H1 (cell line): ENCODE results near the gene CAPS. TPM values are rescaled to one million over a fixed set of nuclear protein-coding genes. Genes with fewer than 3 reads are reported as not detected.

Source experiments
- CTCF ChIA-PET: fragments of 300-600 bp; sonication (Branson Sonifier 250); formaldehyde crosslinking; loops from one replicate; lab custom pipeline; 2021; ENCODE audit not compliant: partially characterized antibody; lab: Charles Lee
- POLR2A ChIA-PET: fragments of 300-600 bp; sonication (Branson Sonifier 250); formaldehyde crosslinking; loops from one replicate; lab custom pipeline; 2021; ENCODE audit warnings: inconsistent platforms; ENCODE audit not compliant: partially characterized antibody; lab: Charles Lee
- DNase-seq, 2 experiments: peaks; one replicate each; pipeline versions ENCODE4 v3.0.0 to v3.0.0-alpha.2; 2010 to 2022; ENCODE audit warnings: low spot score in 2 of 2, low read depth in 1 of 2, mixed read lengths in 1 of 2
- FAIRE-seq: peaks from 2 replicates; lab custom pipeline; 2011; peaks lifted over from hg19 to GRCh38; lab: Jason Lieb, UNC
- H2AFZ ChIP-seq: 2 replicates; pipeline ENCODE4 v1.8.1; 2012; ENCODE audit warnings: low read length, inconsistent platforms
- H2AK5ac ChIP-seq: 2 replicates; pipeline ENCODE4 v1.6.1; 2013; ENCODE audit warnings: low read depth, low read length
- H2BK120ac ChIP-seq: replicated peaks from 2 replicates; pipeline ENCODE3; 2013; ENCODE audit warnings: low read depth, low read length, inconsistent platforms
- H2BK12ac ChIP-seq: 2 replicates; pipeline ENCODE4 v1.6.1; 2013; ENCODE audit warnings: low read depth, low read length
- H2BK15ac ChIP-seq: 2 replicates; pipeline ENCODE4 v1.6.1; 2013; ENCODE audit warnings: low read length
- H2BK20ac ChIP-seq: 2 replicates; pipeline ENCODE4 v1.6.1; 2013; ENCODE audit warnings: low read length
- H2BK5ac ChIP-seq: 2 replicates; pipeline ENCODE4 v1.6.1; 2013; ENCODE audit warnings: low read depth, low read length
- H3K14ac ChIP-seq: 2 replicates; pipeline ENCODE4 v1.6.1; 2013; ENCODE audit warnings: inconsistent platforms; ENCODE audit not compliant: insufficient read length
- H3K18ac ChIP-seq: 2 replicates; pipeline ENCODE4 v1.6.1; 2013; ENCODE audit warnings: low read length; ENCODE audit errors: extremely low read depth
- H3K23ac ChIP-seq: 2 replicates; pipeline ENCODE4 v1.6.1; 2013; ENCODE audit warnings: inconsistent platforms; ENCODE audit not compliant: insufficient read length
- H3K23me2 ChIP-seq: 2 replicates; pipeline ENCODE4 v1.6.1; 2013; ENCODE audit warnings: low read depth, low read length
- H3K27ac ChIP-seq: 2 replicates; pipeline ENCODE4 v1.6.1; 2011; ENCODE audit warnings: low read depth, low read length, inconsistent platforms
- H3K27me3 ChIP-seq, 4 experiments: replicated peaks in 1 of 4; 1 replicate in 1 of 4; 2 replicates in 3 of 4; pipeline versions ENCODE4 v1.6.1 to v1.8.1; 2011 to 2013; ENCODE audit warnings: low read length in 3 of 4, mild to moderate bottlenecking in 3 of 4, inconsistent platforms in 2 of 4, mixed read lengths in 2 of 4, moderate library complexity in 1 of 4; ENCODE audit not compliant: control insufficient read depth in 3 of 4, insufficient read depth in 3 of 4; ENCODE audit errors: extremely low read depth in 1 of 4
- H3K36me3 ChIP-seq, 4 experiments: 2 replicates each; pipeline versions ENCODE4 v1.6.1 to v1.8.1; 2011 to 2013; ENCODE audit warnings: mild to moderate bottlenecking in 4 of 4, low read length in 3 of 4, moderate library complexity in 2 of 4, control low read depth in 1 of 4, inconsistent platforms in 1 of 4; ENCODE audit not compliant: insufficient read depth in 4 of 4, control insufficient read depth in 2 of 4
- H3K4ac ChIP-seq: replicated peaks from 2 replicates; pipeline ENCODE3; 2013; ENCODE audit warnings: low read length, low read depth, mixed read lengths, inconsistent platforms; ENCODE audit not compliant: insufficient read length
- H3K4me1 ChIP-seq, 4 experiments: replicated peaks in 1 of 4; 1 replicate in 1 of 4; 2 replicates in 3 of 4; pipeline versions ENCODE4 v1.6.1 to v1.8.1; 2011 to 2013; ENCODE audit warnings: low read length in 3 of 4, inconsistent platforms in 2 of 4, mixed read lengths in 1 of 4; ENCODE audit not compliant: insufficient read depth in 4 of 4, control insufficient read depth in 3 of 4
- H3K4me2 ChIP-seq, 2 experiments: 2 replicates each; pipeline versions ENCODE4 v1.6.1 to v1.8.1; 2011 to 2013; ENCODE audit warnings: low read depth in 2 of 2, low read length in 2 of 2, control low read depth in 1 of 2, inconsistent platforms in 1 of 2, mild to moderate bottlenecking in 1 of 2; ENCODE audit not compliant: insufficient read depth in 1 of 2
- H3K4me3 ChIP-seq, 4 experiments: fragments of 200-600, 300-600 bp in 1 of 4; sonication (generic), shearing (Covaris generic), sonication (Bioruptor Twin) in 1 of 4; 2 replicates each; pipeline versions ENCODE4 v1.5.1 to v1.8.1; 2011 to 2016; ENCODE audit warnings: low read length in 4 of 4, low read depth in 3 of 4, control low read depth in 2 of 4, inconsistent platforms in 2 of 4, mild to moderate bottlenecking in 2 of 4, mixed read lengths in 1 of 4, moderate library complexity in 1 of 4; ENCODE audit not compliant: insufficient read depth in 2 of 4; ENCODE audit errors: extremely low read depth in 1 of 4
- H3K56ac ChIP-seq: replicated peaks from 2 replicates; pipeline ENCODE3; 2013; ENCODE audit warnings: low read depth, mild to moderate bottlenecking, mixed read lengths, low read length, inconsistent platforms; ENCODE audit not compliant: insufficient read length
- H3K79me1 ChIP-seq: 2 replicates; pipeline ENCODE4 v1.6.1; 2013; ENCODE audit warnings: low read depth, low read length, control low read depth
- H3K79me2 ChIP-seq, 2 experiments: 2 replicates each; pipeline versions ENCODE4 v1.6.1 to v1.8.1; 2012 to 2013; ENCODE audit warnings: low read length in 2 of 2, mild to moderate bottlenecking in 2 of 2, inconsistent platforms in 1 of 2; ENCODE audit not compliant: insufficient read depth in 2 of 2, control insufficient read depth in 1 of 2
- H3K9ac ChIP-seq, 4 experiments: replicated peaks in 1 of 4; 1 replicate in 1 of 4; 2 replicates in 3 of 4; pipeline versions ENCODE4 v1.6.1 to v1.8.1; 2011 to 2013; ENCODE audit warnings: low read depth in 3 of 4, low read length in 3 of 4, control low read depth in 2 of 4, mild to moderate bottlenecking in 2 of 4, moderate library complexity in 2 of 4, inconsistent platforms in 1 of 4; ENCODE audit errors: extremely low read depth in 1 of 4
- H3K9me3 ChIP-seq, 2 experiments: 2 replicates each; pipeline versions ENCODE4 v1.6.1 to v1.8.1; 2012 to 2013; ENCODE audit warnings: mild to moderate bottlenecking in 2 of 2, moderate library complexity in 2 of 2, control low read depth in 1 of 2, inconsistent platforms in 1 of 2, low read depth in 1 of 2, low read length in 1 of 2, mixed read lengths in 1 of 2; ENCODE audit not compliant: insufficient read depth in 2 of 2
- H4K20me1 ChIP-seq, 2 experiments: replicated peaks in 1 of 2; 2 replicates each; pipeline versions ENCODE3 to v1.8.1; 2011 to 2013; ENCODE audit warnings: inconsistent platforms in 2 of 2, low read length in 2 of 2, mild to moderate bottlenecking in 1 of 2; ENCODE audit not compliant: insufficient read depth in 2 of 2, control insufficient read depth in 1 of 2
- H4K5ac ChIP-seq: 2 replicates; pipeline ENCODE4 v1.6.1; 2013; ENCODE audit warnings: low read length, low read depth, mixed read lengths, inconsistent platforms; ENCODE audit not compliant: insufficient read length
- H4K8ac ChIP-seq: 2 replicates; pipeline ENCODE4 v1.8.0; 2013; ENCODE audit warnings: mild to moderate bottlenecking, moderate library complexity, low read length, inconsistent platforms; ENCODE audit not compliant: insufficient read depth; ENCODE audit errors: extremely low read depth
- H4K91ac ChIP-seq: replicated peaks from 2 replicates; pipeline ENCODE3; 2013; ENCODE audit warnings: low read length, mixed read lengths, inconsistent platforms; ENCODE audit not compliant: insufficient read length
- WGBS, 2 experiments: shearing (Covaris generic) in 1 of 2; methylation state at CpG; one replicate each; pipeline versions ENCODE4 v1.1.6 to v1.1.7; 2013 to 2015; ENCODE audit warnings: low lambda C conversion rate in 2 of 2, mixed read lengths in 2 of 2, inconsistent platforms in 1 of 2, low coverage in 1 of 2, missing lambda C conversion rate in 1 of 2; ENCODE audit not compliant: insufficient replicate concordance in 2 of 2, insufficient coverage in 1 of 2, insufficient read length in 1 of 2; ENCODE audit errors: extremely low coverage in 1 of 2, missing lambda C conversion rate in 1 of 2; 5-methylcytosine and 5-hydroxymethylcytosine counted together
- polyA plus RNA-seq, 7 experiments: library from polyadenylated mRNA; depleted of rRNA in 3 of 7; stranded (reverse) in 5 of 7; unstranded in 2 of 7; fragments of >200 nt in 5 of 7; fragments of 200-250 nt in 2 of 7; gene quantifications; 1 replicate in 5 of 7; 2 replicates in 1 of 7; 4 replicates in 1 of 7; pipeline versions ENCODE4 v1.2.1 to v1.2.3, GENCODE V29; 2011 to 2013; ENCODE audit warnings: missing spikeins in 2 of 7, mixed read lengths in 2 of 7
- total RNA-seq: library from RNA; stranded (reverse); fragmentation: NEBNext Ultra II Directional; extraction: Animal tissue kit (Norgen Biotek cat#: 25700); gene quantifications from 2 replicates; pipeline ENCODE4 v1.2.1, GENCODE V29; 2021

CAPS gene
- total and polyA plus RNA-seq, 2 of the 8 experiments (the other 6 are each of a cell fraction or from before 2014, with no cell fraction given) = 2.1 to 2.4 TPM

DNA sequence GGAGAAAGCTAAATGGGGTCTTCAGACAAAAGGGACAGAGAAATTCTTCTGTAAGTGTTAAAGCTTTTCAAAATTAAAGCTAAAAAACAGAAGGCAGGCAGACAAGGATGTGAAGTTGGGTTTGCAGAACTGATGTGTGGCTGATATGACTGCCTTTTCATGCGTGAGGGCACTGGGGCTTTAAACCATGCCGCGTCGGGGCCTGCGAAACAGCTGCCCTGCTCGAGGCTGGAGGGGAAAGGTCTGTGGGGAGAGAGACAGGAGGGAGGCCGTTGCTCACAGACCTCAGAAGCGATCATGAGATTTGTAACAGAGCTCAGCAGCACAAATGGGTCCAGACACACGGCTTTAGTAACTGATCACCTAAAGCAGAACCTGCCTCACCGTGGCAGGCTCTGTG is 23.5 kb downstream of the CAPS start:
- FAIRE-seq (no peak), DNase-seq (no peak)
- no peaks in the 10 kb centered on the region; a peak in 1 of 7 replicates for H3K4me1 ChIP-seq
- H2AK5ac ChIP-seq = no peak overlapping the region
- H2BK20ac ChIP-seq = no peak overlapping the region
- no peak overlapping the region for H3K23ac ChIP-seq
- no peak overlapping the region for H3K4me3 ChIP-seq
- H3K23me2 ChIP-seq = no peaks in the 10 kb centered on the region
- CTCF ChIA-PET = interaction anchor here (1.0 to 4.2 kb wide), 4 partner anchors 30 to 85 kb away, joined by 4 to 11 read pairs (median 7); no protein-coding TSS in a partner anchor
- no peak overlapping the region for H2BK12ac ChIP-seq
- no peaks in the 10 kb centered on the region for H3K27me3 ChIP-seq
- peaks cover 15 to 20% of the 10 kb centered on the region in 2 experiments for H4K20me1 ChIP-seq
- WGBS, 2 experiments = 87% methylated on average over 10 of the region's 10 CpGs; no CpG with 5 or more reads in 1 of the 2 experiments
- POLR2A ChIA-PET = interaction anchor here (0.9 kb wide), 1 partner anchor 110 kb away, joined by 3 read pairs; no protein-coding TSS in a partner anchor
- no peak overlapping the region for H3K4me2 ChIP-seq
- peaks cover 0 to 32% (median 9%) of the 10 kb centered on the region in 4 experiments; a peak in 5 of 8 replicates for H3K36me3 ChIP-seq
- no peak overlapping the region for H2BK120ac ChIP-seq
- no peak overlapping the region for H3K18ac ChIP-seq
- H3K9me3 ChIP-seq = no peaks in the 10 kb centered on the region
- no peak overlapping the region for H3K9ac ChIP-seq
- H3K4ac ChIP-seq = no peak overlapping the region
- H4K91ac ChIP-seq = no peak overlapping the region
- no peak overlapping the region for H3K27ac ChIP-seq
- no peak overlapping the region for H2BK5ac ChIP-seq
- no peak overlapping the region for H4K5ac ChIP-seq
- H3K56ac ChIP-seq = no peak overlapping the region
- H3K14ac ChIP-seq = no peak overlapping the region
- peaks cover 0 to 16% of the 10 kb centered on the region in 2 experiments; a peak in 1 of 4 replicates for H3K79me2 ChIP-seq
- H2AFZ ChIP-seq = no peak overlapping the region
- no peak overlapping the region for H2BK15ac ChIP-seq
- H3K79me1 ChIP-seq = peaks cover 24% of the 10 kb centered on the region
- H4K8ac ChIP-seq = no peak overlapping the region
